CD14-positive monocyte (primary cell): ENCODE measurements around the gene CCNI2. TPM values are rescaled to one million over a fixed set of nuclear protein-coding genes. Genes with fewer than 3 reads are reported as not detected.

Experiments
- DNase-seq, 3 donors: peaks; one replicate each; pipeline ENCODE4 v3.0.0-alpha.2; 2011 to 2022
- H2AFZ ChIP-seq: 2 replicates; pipeline ENCODE4 v1.6.0; 2012; ENCODE audit warnings: mild to moderate bottlenecking, low read depth, low read length, inconsistent platforms; ENCODE audit not compliant: insufficient read depth, poor library complexity, severe bottlenecking
- H3K27ac ChIP-seq, 2 donors: 1 replicate in 1 of 2; 2 replicates in 1 of 2; pipeline ENCODE4 v1.5.1; 2012 to 2013; ENCODE audit warnings: low read length in 2 of 2, control low read depth in 1 of 2, inconsistent platforms in 1 of 2, low read depth in 1 of 2, mild to moderate bottlenecking in 1 of 2
- H3K27me3 ChIP-seq, 2 donors: one replicate each; pipeline versions ENCODE4 v1.6.0 to v1.6.1; 2011 to 2013; ENCODE audit warnings: low read length in 2 of 2; ENCODE audit not compliant: control insufficient read depth in 2 of 2, insufficient read depth in 2 of 2
- H3K36me3 ChIP-seq, 2 donors: replicated peaks in 1 of 2; 1 replicate in 1 of 2; 2 replicates in 1 of 2; pipeline versions ENCODE4 v1.5.1 to v1.6.1; 2012 to 2013; ENCODE audit warnings: low read length in 2 of 2, control low read depth in 1 of 2, inconsistent platforms in 1 of 2, mild to moderate bottlenecking in 1 of 2; ENCODE audit not compliant: insufficient read depth in 2 of 2, control insufficient read depth in 1 of 2
- H3K4me1 ChIP-seq, 2 donors: 1 replicate in 1 of 2; 2 replicates in 1 of 2; pipeline versions ENCODE4 v1.5.1 to v1.6.1; 2012 to 2013; ENCODE audit warnings: low read length in 2 of 2, control low read depth in 1 of 2, inconsistent platforms in 1 of 2, mild to moderate bottlenecking in 1 of 2, moderate library complexity in 1 of 2; ENCODE audit not compliant: insufficient read depth in 2 of 2, control insufficient read depth in 1 of 2
- H3K4me2 ChIP-seq: replicated peaks from 2 replicates; pipeline ENCODE3; 2012; ENCODE audit warnings: low read length, moderate library complexity, mild to moderate bottlenecking; ENCODE audit not compliant: poor library complexity, severe bottlenecking; ENCODE audit errors: extremely low read depth
- H3K4me3 ChIP-seq, 3 experiments: fragments of 200-600 bp in 1 of 3; sonication (generic) in 1 of 3; replicated peaks in 1 of 3; 1 replicate in 2 of 3; 2 replicates in 1 of 3; pipeline ENCODE4 v1.5.1; 2011 to 2013; ENCODE audit warnings: low read length in 3 of 3, mild to moderate bottlenecking in 3 of 3, control low read depth in 2 of 3, low read depth in 2 of 3, inconsistent platforms in 1 of 3, moderate library complexity in 1 of 3
- H3K79me2 ChIP-seq: 2 replicates; pipeline ENCODE4 v1.6.0; 2012; ENCODE audit warnings: mild to moderate bottlenecking, control low read depth, inconsistent platforms, low read length, moderate library complexity; ENCODE audit not compliant: insufficient read depth
- H3K9ac ChIP-seq: 2 replicates; pipeline ENCODE4 v1.6.0; 2017; ENCODE audit warnings: low read length, mild to moderate bottlenecking; ENCODE audit not compliant: insufficient read depth, poor library complexity, severe bottlenecking
- H3K9me3 ChIP-seq, 2 donors: replicated peaks in 1 of 2; 1 replicate in 1 of 2; 2 replicates in 1 of 2; pipeline versions ENCODE4 v1.5.1 to v1.6.1; 2012 to 2013; ENCODE audit warnings: low read length in 2 of 2, control low read depth in 1 of 2; ENCODE audit not compliant: control insufficient read depth in 1 of 2, insufficient read depth in 1 of 2
- H4K20me1 ChIP-seq: 2 replicates; pipeline ENCODE4 v1.6.0; 2012; ENCODE audit warnings: mild to moderate bottlenecking, low read length, control low read depth, moderate library complexity; ENCODE audit not compliant: insufficient read depth
- H3K27ac Mint-ChIP-seq, 7 donors: one replicate each; pipeline ENCODE4 v1.8.0; 2020; ENCODE audit warnings: mild to moderate bottlenecking in 7 of 7, mixed read lengths in 7 of 7, moderate library complexity in 6 of 7, inconsistent platforms in 2 of 7
- H3K27me3 Mint-ChIP-seq, 3 donors: one replicate each; pipeline ENCODE4 v1.8.0; 2021 to 2022; ENCODE audit warnings: low read depth in 3 of 3, mild to moderate bottlenecking in 3 of 3, mixed read lengths in 3 of 3, moderate library complexity in 3 of 3, inconsistent platforms in 1 of 3
- H3K36me3 Mint-ChIP-seq, 2 donors: one replicate each; pipeline ENCODE4 v1.8.0; 2020; ENCODE audit warnings: mixed read lengths in 2 of 2, inconsistent platforms in 1 of 2, mild to moderate bottlenecking in 1 of 2
- H3K4me1 Mint-ChIP-seq: one replicate; pipeline ENCODE4 v1.8.0; 2020; ENCODE audit warnings: mild to moderate bottlenecking, mixed read lengths
- H3K4me3 Mint-ChIP-seq, 2 donors: one replicate each; pipeline ENCODE4 v1.8.0; 2020; ENCODE audit warnings: mild to moderate bottlenecking in 2 of 2, mixed read lengths in 2 of 2, moderate library complexity in 1 of 2
- H3K9me3 Mint-ChIP-seq, 7 donors: one replicate each; pipeline ENCODE4 v1.8.0; 2020 to 2022; ENCODE audit warnings: mixed read lengths in 7 of 7, mild to moderate bottlenecking in 6 of 7, moderate library complexity in 6 of 7, inconsistent platforms in 2 of 7
- WGBS: methylation state at CpG from one replicate; pipeline ENCODE4 v1.1.5; 2013; ENCODE audit warnings: missing lambda C conversion rate; ENCODE audit not compliant: insufficient coverage; 5-methylcytosine and 5-hydroxymethylcytosine counted together
- intact Hi-C, 2 donors: fragments of 100-400 bp; cut with micrococcal nuclease; formaldehyde crosslinking; loops; one replicate each; pipeline versions ENCODE4 v1.15.0 to v1.15.1; 2023
- polyA plus RNA-seq, 3 donors: library from polyadenylated mRNA; depleted of rRNA in 1 of 3; unstranded in 2 of 3; stranded (reverse) in 1 of 3; fragments of 300-500 nt in 2 of 3; fragments of >200 nt in 1 of 3; fragmentation: Illumina TruSeq in 2 of 3; gene quantifications; 1 replicate in 2 of 3; 2 replicates in 1 of 3; pipeline ENCODE4 v1.2.3, GENCODE V29; 2012 to 2021
- TF ChIP-seq, protein P1 (sequence below): fragments of 200-600 bp; IDR thresholded peaks from one replicate; pipeline ENCODE4 v1.8.0; 2022; ENCODE audit warnings: antibody characterized with exemption, mild to moderate bottlenecking

The CCNI2 gene
- polyA plus RNA-seq, 3 donors = 0.72 TPM; not detected in 2

DNA sequence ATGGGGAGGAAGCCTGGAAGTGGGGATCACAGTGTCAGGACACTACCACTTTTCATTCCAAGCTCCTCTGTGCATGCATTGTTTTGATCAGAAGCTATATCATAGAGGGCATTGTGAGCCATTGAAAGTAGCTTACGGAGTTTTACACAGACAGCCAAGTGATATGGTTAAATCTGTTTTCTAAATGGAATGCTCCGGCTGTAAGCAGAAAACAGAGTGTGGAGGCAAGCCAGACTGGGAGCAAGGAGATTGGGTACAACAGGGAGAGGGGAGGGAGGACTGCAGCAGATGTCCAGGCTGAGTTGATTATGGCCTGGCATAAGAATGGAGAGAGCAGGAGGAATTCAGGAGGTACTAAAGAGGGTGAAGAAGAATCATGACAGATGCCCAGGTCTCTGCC is 50.4 kb downstream of the CCNI2 start:
- intact Hi-C loops = no loop called here
- Mint-ChIP-seq H3K27ac (no peak overlapping the region), H3K27me3 (peaks cover 17 to 41% (median 34%) of the 10 kb centered on the region in 3 donors), H3K36me3 (no peaks in the 10 kb centered on the region), H3K4me3 (no peak overlapping the region), H3K4me1 (no peaks in the 10 kb centered on the region), H3K9me3 (no peaks in the 10 kb centered on the region)
- Histone ChIP-seq H3K9me3 (no peaks in the 10 kb centered on the region), H3K27me3 (peaks cover 17 to 26% of the 10 kb centered on the region in 2 donors), H3K4me2 (no peak overlapping the region), H3K79me2 (no peaks in the 10 kb centered on the region), H3K4me3 (no peak overlapping the region), H3K9ac (no peak overlapping the region), H3K36me3 (no peaks in the 10 kb centered on the region), H3K27ac (no peak overlapping the region), H4K20me1 (no peaks in the 10 kb centered on the region), H3K4me1 (no peaks in the 10 kb centered on the region), H2AFZ (no peak overlapping the region)
- WGBS = 94% methylated on average over 2 of the region's 2 CpGs
- TF ChIP-seq, protein P1, sequence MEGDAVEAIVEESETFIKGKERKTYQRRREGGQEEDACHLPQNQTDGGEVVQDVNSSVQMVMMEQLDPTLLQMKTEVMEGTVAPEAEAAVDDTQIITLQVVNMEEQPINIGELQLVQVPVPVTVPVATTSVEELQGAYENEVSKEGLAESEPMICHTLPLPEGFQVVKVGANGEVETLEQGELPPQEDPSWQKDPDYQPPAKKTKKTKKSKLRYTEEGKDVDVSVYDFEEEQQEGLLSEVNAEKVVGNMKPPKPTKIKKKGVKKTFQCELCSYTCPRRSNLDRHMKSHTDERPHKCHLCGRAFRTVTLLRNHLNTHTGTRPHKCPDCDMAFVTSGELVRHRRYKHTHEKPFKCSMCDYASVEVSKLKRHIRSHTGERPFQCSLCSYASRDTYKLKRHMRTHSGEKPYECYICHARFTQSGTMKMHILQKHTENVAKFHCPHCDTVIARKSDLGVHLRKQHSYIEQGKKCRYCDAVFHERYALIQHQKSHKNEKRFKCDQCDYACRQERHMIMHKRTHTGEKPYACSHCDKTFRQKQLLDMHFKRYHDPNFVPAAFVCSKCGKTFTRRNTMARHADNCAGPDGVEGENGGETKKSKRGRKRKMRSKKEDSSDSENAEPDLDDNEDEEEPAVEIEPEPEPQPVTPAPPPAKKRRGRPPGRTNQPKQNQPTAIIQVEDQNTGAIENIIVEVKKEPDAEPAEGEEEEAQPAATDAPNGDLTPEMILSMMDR = no peak
- DNase-seq = no peak

DNA sequence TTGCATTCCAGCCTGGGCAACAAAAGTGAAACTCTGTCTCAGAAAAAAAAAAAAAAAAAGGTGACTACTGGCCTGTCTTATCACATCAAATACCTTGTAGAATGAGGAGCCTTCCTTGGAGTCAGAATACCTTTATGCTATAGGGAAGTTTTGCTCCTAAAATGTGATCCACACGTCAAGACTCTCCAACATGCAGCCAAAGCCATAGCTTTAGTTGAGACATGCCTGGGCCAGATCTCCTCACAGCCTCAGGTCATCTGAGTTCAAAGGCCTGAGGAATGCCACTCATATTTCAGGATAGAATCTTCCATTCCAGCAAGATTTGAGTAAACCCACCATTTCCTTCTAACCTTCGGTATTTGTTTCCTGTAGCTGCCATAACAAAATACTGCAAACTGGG is 52.2 kb downstream of the CCNI2 start:
- Histone ChIP-seq H2AFZ (no peak overlapping the region), H3K79me2 (no peaks in the 10 kb centered on the region), H4K20me1 (no peaks in the 10 kb centered on the region), H3K36me3 (no peaks in the 10 kb centered on the region), H3K4me3 (no peak overlapping the region), H3K9ac (no peak overlapping the region), H3K27me3 (peaks cover 17 to 23% of the 10 kb centered on the region in 2 donors), H3K27ac (no peak overlapping the region), H3K9me3 (no peaks in the 10 kb centered on the region), H3K4me2 (no peak overlapping the region), H3K4me1 (no peaks in the 10 kb centered on the region)
- Mint-ChIP-seq H3K36me3 (no peaks in the 10 kb centered on the region), H3K27me3 (peaks cover 23 to 47% (median 37%) of the 10 kb centered on the region in 3 donors), H3K4me3 (no peak overlapping the region), H3K27ac (no peak overlapping the region), H3K4me1 (peaks cover 4% of the 10 kb centered on the region), H3K9me3 (peaks cover 0 to 1% (median 0%) of the 10 kb centered on the region in 7 donors)
- DNase-seq = no peak
- 63% methylated on average over 1 of the region's 2 CpGs for WGBS
- intact Hi-C loops = no loop called here
- TF ChIP-seq, protein P1 = no peak
